Measurements from ENCODE around the gene SNCAIP. TPM values are rescaled to one million over a fixed set of nuclear protein-coding genes. Genes with fewer than 3 reads are reported as not detected.

Gene SNCAIP
- polyA plus RNA-seq, 4 donors = 19.9 to 32.9 (median 31.0) TPM

DNA sequence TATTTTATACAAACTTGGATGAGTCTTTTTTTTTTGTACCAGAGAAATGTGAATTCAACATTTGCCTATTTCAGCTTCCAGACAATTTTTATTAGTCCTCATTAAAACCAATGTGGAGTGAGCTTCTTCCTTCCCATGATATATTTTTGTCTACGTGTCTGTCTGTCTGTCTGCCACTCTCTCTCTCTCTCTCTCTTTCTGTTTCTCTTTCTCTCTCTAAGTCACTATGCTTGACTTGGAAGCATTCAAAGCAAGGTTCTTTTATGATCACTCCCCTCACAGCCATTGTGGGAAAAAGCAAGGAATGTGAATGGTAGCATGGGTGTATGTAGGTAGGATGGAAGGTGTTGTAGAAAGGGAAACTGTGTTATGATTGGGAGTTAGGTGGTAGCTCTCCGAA, 80.2 kb downstream of the SNCAIP start:
- no peak for DNase-seq (ENCODE audit: low read depth in 4 of 4, low spot score in 3 of 4)

DNA sequence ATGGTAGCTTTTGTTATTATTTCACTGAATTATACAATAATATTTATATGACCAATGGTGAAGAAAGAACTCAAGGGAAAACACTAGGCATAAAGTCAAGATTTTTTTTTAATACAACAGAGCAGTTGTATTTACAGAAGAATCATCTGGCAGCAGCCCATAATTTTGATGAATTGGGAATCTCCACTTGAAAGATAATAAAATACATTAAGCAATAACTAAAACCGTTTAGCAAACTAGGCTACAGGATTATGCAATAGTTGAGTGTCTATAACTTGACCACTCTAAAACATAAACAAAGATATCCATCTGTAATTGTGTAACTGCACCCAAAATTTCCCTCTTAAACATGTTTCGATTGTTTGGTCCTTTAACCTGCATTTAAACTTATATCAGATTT, 80.8 kb downstream of the SNCAIP start:
- DNase-seq (ENCODE audit: low read depth in 4 of 4, low spot score in 3 of 4) = no peak

DNA sequence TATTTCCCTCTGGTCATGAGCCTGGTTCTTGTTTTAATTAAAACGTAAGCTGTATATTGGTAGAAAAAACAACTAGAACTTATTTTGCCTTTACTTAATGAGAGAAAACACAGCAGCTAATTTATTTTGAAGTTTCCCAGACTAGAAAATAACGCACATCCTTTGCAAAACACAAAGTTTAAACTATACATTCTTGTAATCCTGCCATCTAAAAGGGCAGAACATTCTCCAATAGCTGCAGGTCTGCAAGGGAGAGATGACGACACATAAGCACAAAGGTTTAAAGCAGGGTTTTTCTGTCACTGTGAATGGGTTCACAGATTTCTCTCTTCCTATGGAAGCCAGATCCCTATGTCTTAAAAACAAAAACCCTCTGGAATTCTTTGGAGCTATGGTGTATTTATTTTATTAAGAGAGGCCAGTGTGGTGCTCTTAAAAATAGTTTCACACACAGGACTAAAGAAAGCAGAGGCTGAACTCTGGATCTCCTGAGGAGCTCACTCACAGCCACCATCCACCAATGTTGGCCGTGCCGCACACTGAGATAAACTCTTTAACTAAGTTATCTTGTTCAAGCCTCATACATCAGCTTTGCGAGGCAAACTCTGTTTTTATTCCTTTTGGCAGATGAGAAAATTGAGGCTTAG, 82.4 kb downstream of the SNCAIP start:
- no peak for DNase-seq (ENCODE audit: low read depth in 4 of 4, low spot score in 3 of 4)

DNA sequence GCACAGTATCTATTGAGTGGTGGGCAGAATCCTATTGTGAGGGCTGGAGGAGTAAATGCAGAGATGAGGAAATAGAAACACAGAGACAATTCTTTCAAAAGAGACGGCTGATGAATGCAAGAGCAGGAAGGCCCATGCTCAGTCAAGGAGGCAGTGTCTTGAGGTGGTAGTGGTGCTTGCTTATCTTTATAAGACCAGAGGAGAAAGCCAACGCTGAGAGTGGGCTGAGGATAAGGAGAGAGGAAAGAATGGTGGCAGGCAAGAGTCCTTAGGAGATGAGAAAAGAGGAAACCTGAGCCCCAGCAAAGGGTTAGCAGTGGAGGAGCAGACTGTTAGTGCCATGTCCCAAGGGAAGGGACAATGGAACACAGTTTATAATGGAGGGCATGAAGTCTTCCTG, 86.0 kb downstream of the SNCAIP start:
- DNase-seq (ENCODE audit: low read depth in 4 of 4, low spot score in 3 of 4) = no peak

DNA sequence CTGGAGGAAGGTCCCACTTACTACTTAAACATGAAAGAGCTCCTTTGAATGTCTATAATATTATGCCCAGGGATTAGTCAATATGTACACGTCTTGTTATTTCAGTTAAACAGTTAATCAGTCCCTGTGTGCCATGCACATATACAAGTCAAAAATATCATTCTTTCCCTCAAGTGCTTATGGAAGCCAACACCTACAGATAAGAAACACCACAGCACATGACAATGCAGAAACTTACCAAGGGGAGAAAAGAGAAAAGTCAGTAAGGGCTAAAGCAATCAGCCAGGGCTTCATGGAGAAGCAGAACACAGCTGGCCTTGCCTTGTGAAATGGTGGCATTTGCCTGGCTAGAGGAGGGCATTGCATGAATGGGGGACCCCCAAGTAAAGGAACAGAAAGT, 88.3 kb downstream of the SNCAIP start:
- DNase-seq (ENCODE audit: low read depth in 4 of 4, low spot score in 3 of 4) = no peak

DNA sequence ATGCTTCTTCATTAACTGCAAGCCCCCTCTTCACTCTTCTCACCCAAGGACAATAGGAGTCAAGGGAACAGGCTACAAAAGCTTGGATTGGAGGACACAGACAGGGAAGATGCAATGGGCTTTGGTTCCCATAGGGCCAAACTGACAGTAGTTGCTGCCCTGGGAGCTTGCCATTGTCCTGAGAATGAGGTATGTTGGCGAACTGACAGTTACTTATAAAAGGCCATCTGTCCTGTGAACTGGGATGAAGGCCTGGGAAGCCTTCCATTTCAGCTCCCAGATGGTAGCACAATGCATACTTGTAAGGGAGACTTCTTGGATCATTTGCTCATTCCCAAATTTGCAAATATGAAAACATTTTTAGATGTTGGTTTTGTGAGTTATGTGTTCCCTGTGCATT, 88.9 kb downstream of the SNCAIP start:
- no peak for DNase-seq (ENCODE audit: low read depth in 4 of 4, low spot score in 3 of 4)

DNA sequence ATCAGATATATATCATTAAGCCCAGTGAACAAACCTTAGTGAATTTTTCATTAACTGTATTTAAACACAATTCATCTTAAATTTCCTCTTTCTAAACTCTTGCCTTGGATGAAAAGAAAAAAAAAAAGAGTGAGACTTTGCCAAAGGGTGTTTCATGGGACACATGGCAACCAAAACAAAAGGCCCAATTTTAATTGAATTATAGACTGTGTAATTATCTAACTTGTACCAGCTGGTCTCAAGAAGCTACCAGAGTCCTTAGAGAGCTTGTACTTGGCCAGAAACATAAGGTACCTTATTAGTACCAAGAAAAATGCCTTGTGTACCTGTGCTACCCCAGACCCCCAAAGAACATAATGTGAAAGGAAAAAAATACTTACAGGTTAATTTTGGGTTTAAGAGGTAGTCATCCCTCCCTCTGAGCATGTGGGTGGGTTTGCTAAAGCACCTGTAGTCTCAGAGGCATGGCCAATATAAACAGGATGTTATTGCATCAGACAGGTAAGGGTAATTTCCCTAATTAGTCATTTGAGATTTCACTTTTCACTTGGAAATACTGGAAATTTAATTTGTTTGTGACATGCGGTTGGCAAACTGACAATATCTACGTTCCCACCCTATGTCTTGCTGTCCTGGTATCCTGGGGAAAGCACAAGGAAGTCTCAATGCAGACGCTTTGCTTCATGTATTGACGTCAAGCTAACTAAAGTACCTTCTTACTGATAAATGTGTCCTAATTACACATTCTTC, 90.1 kb downstream of the SNCAIP start:
- DNase-seq (ENCODE audit: low read depth in 4 of 4, low spot score in 3 of 4) = no peak

DNA sequence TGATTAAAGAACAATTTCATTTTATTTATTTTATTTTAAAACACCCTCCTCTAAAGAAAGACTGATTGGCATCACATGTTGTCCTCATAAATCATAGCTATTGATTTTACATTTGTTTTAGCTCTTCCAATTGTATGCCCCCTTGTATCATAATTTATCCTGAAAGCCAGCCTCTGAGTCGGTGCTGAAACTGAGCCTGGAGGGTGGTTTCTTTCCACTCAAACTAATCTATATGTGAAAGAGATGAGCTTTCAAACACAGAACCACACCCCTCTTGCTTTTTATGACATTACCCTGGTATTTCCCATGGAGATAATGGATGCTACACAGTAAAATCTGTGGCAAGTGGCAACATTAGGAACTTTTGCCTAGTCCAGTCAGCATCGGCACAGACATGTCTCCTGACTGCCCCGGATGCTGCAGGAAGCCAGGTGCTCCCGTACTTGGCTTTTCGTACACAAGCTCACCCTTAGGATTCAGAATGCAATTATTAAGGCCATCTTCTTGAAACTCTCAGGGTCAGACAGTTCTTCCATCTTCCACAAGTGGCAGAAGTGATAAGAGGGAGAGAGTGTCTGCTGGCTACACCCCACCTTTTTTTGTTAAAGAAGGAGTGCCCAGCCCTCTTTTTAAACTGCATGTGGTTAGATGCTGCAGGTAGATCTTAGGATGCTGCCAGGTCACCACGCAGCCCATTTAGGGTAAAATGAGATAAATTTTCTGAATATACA, 91.1 kb downstream of the SNCAIP start:
- no peak for DNase-seq (ENCODE audit: low read depth in 4 of 4, low spot score in 3 of 4)

DNA sequence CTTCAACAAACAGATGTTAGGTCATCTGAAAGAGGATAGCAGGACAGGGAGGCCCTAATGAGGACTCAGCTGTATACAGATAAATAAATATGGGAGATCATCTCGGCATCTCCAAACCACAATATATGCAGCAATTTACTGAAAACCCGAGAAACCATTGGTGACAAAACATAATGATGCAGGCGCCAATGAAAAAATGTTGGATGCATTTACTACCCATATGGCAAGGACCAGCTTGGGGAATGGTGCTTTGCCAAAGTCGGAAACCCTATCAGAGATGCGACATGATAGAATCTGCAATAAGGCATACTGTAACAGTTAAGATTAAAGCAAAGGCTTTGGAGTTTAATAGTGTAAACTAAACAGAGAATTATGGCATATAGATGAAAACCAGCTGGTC, 92.0 kb downstream of the SNCAIP start:
- no peak for DNase-seq (ENCODE audit: low read depth in 4 of 4, low spot score in 3 of 4)

DNA sequence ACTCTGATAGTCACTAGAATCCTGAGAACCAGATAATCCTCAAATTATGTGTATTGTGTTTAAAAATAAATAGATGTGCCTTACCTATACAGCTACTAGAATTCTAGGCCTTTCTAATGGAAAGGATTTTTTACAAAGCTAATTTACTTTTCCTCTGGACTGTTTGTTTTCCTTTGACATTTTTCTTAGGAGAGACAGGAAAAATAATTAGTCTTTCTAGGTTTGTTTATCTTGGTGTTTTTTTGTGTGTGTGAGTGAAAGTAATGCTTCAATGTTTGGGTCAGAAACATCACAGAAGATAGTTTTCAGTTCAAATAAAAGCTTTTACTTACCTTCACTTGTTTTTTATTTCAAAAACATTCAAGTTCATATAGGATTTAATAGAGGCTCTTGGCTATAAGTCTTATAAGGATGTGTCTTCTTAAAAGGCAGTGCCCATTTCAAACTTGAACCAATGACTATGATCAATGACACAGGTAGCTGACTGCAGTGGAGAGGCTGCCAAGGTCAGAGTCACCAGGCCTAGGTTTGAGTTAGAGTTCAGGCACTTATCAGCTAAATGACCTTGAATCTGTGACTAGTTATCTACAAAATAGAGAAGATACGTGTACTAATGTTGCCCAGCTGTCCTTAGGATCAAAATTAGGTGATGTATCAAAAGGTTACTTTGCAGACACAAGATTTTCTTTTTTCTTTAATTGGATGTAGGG, 92.8 kb downstream of the SNCAIP start:
- DNase-seq (ENCODE audit: low read depth in 4 of 4, low spot score in 3 of 4) = no peak

DNA sequence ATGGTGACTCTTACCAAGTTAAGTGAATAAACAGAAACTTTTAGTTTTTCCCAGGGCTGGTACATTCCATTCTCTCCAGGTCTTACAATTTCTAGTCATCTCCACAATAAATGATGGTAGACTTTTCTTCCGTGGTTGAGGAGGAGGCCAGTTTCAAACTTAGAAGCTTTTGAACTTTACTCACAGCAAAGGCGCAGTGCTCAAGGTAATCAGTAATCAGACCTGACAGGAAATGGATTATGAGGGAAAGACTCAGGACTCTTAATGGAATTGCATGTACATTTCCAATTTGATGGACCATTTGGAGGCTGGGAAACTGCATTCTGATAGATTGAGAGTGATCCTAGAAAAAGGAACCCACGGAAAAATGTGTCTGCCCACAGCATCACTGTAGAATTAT, 93.7 kb downstream of the SNCAIP start:
- no peak for DNase-seq (ENCODE audit: low read depth in 4 of 4, low spot score in 3 of 4)

DNA sequence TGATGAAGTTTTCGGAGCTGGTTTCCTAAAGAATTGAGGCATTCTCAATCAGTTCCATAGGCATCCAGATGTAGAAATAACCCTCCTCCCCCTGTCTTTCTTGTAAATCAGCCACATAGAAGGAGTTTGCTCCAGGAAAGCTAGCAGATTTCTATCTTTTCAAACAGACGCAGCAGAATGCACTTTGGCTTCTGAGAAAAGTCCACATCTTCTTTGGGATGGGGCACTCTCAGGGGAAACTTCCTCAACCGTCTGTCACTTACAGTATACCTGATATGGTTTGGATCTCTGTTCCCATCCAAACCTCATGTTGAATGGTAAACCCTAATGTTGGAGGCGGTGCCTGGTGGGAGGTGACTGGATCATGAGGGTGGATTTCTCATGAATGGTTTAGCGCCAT, 94.1 kb downstream of the SNCAIP start:
- DNase-seq (ENCODE audit: low read depth in 4 of 4, low spot score in 3 of 4) = no peak

DNA sequence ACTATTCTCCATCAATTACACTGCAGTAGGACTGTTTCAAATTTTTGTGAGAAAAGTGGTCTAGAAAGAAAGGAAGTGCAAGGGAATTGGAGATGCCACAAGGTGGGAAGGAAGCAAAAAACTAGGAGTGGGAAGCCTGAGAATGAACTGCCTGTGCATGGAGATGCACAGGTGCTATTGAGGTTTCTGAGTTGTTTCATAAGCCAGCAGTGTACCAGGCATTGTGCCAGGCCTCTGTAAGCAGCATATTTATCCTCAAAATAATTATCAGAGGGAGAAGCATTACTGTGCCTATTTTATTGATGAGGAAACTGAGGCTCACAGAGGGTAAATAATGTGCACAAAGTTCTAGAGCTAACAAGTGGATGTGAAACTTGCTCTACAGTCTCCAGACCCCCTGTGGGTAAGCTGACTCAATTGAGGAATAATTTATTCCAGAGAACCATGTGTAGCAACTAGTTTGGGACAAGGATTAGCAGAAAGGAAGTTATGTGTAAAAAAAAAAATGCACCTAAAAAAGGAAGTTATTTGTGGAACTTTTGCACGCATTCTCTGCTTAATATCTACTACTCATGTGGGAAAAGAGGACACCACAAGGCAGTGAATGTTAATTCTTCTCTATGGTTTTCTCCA, 96.7 kb downstream of the SNCAIP start:
- no peak for DNase-seq (ENCODE audit: low read depth in 4 of 4, low spot score in 3 of 4)

DNA sequence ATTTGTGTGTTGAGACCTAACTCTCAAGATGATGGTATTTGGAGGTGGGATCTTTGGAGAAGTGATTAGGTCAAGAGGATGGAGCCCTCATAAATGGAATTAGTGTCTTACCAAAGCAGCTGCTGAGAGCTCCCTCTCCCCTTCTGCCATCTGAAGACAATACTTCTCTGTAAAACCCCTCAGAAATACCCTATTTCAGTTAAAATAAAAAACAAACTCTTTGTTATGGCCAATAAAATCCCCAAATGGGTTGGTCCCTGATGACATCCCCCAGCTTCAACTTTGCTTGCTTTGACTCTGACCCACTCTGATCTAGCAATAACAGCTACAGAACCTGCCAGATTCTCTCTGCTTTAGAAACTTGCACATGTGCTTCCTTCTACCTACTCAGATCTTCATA, 100.9 kb downstream of the SNCAIP start:
- no peak for DNase-seq (ENCODE audit: low read depth in 4 of 4, low spot score in 3 of 4)

DNA sequence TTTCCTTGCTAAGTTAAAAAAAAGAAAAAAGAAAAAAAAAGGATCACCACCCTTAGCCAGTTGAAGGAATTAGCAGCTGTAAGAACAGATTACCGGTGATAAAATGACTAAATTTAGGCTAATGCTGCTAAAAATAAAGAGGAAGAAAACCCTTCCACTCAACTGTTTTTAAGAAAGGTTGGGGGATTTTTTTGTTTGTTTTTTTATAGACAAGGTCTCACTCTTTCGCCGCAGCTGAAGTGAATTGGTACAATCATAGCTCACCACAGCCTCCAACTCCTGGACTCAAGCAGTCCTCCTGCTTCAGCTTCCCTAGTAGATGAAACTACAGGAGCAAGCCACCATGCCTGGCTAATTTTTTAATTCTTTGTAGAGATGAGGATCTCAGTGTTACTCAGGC, 101.7 kb downstream of the SNCAIP start:
- no peak for DNase-seq (ENCODE audit: low read depth in 4 of 4, low spot score in 3 of 4)

DNA sequence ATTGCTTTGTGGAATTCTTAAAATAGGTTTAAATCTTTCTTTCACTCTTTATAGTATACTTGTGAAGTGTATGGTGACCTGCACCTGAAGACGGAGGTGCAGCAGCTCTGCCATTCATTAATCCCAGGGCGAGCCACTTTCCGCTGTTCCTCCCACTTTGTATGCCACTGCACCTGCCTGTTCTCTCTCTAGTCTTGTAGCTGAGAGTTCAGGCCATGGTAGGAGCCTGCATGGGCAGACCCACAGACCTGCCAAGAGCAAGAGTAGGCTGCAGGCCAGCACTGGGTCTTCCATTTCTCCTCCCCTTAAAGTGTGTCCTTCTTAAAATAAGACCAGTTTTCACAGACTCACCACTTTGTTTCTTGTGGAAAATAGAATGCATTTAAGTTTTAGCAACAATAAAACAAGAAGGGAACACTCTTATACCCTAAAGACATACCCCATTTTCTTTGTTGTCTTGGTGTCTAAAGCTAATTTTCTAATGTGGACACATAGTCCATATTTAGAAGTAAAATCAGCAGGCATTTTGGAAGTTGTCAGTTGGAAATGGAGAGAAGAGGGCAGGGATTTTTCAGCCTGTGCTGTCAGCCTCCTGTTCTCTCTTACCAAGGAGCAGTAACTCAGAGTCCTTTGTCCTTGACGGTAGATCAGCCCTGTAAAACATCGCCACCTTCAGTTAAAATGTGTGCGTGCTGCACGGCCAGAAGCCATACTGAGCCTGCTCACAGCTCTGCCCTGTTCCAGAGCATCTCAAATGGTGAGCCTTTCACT, 103.2 kb downstream of the SNCAIP start:
- peak in 3 of 4 donors; percentile 57 to 72 (median 70) for DNase-seq (ENCODE audit: low read depth in 4 of 4, low spot score in 3 of 4)

DNA sequence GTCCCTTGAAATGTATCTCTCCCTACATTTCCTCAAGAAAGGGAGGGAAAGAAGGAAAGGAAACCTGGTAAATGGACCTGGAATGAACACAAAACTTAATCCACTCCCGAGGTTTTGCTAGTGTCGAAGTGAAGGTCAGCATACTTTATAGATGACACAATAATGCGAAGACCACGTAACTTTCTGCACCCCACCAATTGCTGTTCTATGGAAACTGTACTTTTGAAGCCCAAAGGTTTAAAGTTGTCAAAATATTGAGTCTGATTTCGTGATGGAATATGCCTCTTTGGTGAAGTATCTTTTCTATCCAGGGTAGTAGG, 103.7 kb downstream of the SNCAIP start:
- no peak for DNase-seq (ENCODE audit: low read depth in 4 of 4, low spot score in 3 of 4)

DNA sequence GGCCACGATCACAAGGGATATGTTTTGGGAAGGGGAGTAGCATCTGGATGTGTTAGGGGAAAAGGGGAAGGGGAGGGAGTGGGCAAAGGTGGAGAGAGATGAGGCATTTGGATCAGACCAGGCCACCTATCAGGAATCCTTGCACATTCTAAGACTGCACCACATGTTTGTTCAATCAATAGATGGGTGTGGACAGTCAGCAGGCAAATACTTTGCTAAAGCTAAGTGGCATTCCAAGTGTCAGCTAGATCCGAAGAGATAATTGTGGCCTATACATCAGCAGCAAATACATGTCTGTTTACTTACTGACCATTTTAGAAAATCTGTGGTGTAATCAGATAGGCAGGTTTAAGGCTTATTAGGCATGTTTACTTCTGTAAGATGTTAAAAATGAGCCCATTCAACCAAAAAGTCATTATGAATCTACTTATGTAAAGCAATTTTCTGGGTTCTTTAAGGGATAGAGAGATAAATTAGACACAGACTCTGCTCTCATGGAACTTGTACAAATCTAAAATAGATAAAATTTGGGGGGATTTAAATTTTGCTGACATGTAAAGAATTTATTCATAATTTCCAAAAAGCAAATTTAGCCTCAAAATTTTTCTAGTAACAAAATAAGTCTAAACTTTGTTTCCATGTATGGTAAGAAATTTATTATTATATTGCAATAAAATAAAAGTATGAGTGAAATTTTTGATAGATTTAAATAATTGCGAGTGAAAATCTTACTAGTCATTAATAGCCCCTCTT, 107.3 kb downstream of the SNCAIP start:
- no peak for DNase-seq (ENCODE audit: low read depth in 4 of 4, low spot score in 3 of 4)

DNA sequence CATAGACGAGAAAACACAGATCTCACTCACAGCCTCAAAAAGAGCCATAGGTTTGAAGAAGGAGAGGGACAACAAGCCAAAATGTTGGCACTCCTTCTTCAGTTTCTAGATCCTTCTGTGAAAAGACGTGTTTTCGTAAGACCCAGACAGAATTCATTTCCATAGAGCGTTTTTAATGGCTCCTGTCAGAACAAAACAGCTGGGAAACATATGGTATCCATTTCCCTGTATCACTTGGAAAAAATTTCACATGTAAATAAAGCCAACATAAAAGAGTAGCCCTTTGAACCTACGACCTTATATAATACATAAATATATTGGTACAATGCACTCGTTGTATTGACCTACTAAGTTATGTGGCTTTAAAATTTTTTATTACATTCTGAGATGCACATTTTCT, 108.1 kb downstream of the SNCAIP start:
- no peak for DNase-seq (ENCODE audit: low read depth in 4 of 4, low spot score in 3 of 4)
